SK-N-SH treated with all-trans-retinoic acid at 6 μM for 48 hours (cell line): ENCODE data around the gene MED7.

ENCODE experiments used
- TF ChIP-seq, protein P1 (sequence below): fragments of 250-450 bp; sonication (Bioruptor Pico); IDR thresholded peaks from 2 replicates; pipeline ENCODE4 v1.5.1; 2020; ENCODE audit warnings: low read depth, mild to moderate bottlenecking, moderate library complexity
- TF ChIP-seq, protein P2 (sequence below): fragments of 250-450 bp; sonication (Bioruptor Pico); IDR thresholded peaks from 2 replicates; pipeline ENCODE4 v1.8.0; 2020; ENCODE audit warnings: mild to moderate bottlenecking, moderate library complexity, borderline replicate concordance

DNA sequence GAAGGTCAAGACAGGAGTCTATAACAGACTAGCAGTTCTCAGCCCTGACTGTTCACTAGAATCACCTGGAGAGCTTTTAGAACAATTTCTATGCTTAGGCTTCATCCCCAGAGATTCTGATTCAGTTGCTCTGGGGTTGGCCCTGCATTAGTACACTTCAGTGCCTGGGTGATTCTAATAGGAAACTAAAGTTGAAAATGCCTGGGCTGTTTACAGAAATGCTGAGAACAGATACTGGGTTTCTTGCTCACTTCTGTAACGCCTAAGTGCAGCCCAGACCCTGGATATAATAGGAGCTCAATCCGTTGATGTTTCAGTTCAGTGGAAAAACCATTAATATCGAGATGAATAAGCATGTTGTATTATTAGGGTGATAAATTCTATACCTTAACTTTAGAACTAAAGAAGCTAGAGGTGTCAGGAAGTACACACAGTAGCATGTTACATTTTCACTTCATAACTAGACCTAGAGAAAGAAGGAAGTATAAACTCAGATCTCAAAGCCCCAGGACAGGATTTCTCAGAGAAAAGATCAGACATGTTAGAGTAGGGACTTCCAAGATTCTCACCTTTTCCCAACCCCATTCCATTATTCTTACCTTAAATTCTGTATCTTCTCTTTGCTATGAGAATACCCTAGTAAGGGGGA lies 54.2 kb downstream of the MED7 start:
- TF ChIP-seq, protein P1, sequence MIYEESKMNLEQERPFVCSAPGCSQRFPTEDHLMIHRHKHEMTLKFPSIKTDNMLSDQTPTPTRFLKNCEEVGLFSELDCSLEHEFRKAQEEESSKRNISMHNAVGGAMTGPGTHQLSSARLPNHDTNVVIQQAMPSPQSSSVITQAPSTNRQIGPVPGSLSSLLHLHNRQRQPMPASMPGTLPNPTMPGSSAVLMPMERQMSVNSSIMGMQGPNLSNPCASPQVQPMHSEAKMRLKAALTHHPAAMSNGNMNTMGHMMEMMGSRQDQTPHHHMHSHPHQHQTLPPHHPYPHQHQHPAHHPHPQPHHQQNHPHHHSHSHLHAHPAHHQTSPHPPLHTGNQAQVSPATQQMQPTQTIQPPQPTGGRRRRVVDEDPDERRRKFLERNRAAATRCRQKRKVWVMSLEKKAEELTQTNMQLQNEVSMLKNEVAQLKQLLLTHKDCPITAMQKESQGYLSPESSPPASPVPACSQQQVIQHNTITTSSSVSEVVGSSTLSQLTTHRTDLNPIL (CRISPR knock-in tag), result no peak
- TF ChIP-seq, protein P2, sequence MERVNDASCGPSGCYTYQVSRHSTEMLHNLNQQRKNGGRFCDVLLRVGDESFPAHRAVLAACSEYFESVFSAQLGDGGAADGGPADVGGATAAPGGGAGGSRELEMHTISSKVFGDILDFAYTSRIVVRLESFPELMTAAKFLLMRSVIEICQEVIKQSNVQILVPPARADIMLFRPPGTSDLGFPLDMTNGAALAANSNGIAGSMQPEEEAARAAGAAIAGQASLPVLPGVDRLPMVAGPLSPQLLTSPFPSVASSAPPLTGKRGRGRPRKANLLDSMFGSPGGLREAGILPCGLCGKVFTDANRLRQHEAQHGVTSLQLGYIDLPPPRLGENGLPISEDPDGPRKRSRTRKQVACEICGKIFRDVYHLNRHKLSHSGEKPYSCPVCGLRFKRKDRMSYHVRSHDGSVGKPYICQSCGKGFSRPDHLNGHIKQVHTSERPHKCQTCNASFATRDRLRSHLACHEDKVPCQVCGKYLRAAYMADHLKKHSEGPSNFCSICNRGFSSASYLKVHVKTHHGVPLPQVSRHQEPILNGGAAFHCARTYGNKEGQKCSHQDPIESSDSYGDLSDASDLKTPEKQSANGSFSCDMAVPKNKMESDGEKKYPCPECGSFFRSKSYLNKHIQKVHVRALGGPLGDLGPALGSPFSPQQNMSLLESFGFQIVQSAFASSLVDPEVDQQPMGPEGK (CRISPR knock-in tag), result no peak
